Activated CD4-positive, alpha-beta T cell treated with anti-CD3 and anti-CD28 coated beads, Interleukin-2, amount 10 ng/mL, durations not matched to agents 24 days and 14 days (primary cell): ENCODE results near the gene SLC25A30. TPM values are rescaled to one million over a fixed set of nuclear protein-coding genes. Genes with fewer than 3 reads are reported as not detected.
"Not testable (repeated sequence)": the region's sequence is repeated elsewhere in the genome, so short reads cannot be mapped to it uniquely, and the experiment has no call there.

ENCODE experiments used
- DNase-seq: peaks from one replicate; pipeline ENCODE4 v3.0.0; 2022
- H3K27ac Mint-ChIP-seq: one replicate; pipeline ENCODE4 v1.8.0; 2022; ENCODE audit warnings: mild to moderate bottlenecking, mixed read lengths
- H3K27me3 Mint-ChIP-seq: one replicate; pipeline ENCODE4 v1.8.0; 2022; ENCODE audit warnings: mixed read lengths
- H3K36me3 Mint-ChIP-seq: one replicate; pipeline ENCODE4 v1.8.0; 2022; ENCODE audit warnings: low read depth, mild to moderate bottlenecking, mixed read lengths
- H3K4me1 Mint-ChIP-seq: one replicate; pipeline ENCODE4 v1.8.0; 2021; ENCODE audit warnings: mixed read lengths
- H3K4me3 Mint-ChIP-seq: one replicate; pipeline ENCODE4 v1.8.0; 2022; ENCODE audit warnings: mild to moderate bottlenecking, moderate library complexity, mixed read lengths
- H3K9me3 Mint-ChIP-seq: one replicate; pipeline ENCODE4 v1.8.0; 2021; ENCODE audit warnings: mixed read lengths
- intact Hi-C: fragments of 100-400 bp; cut with micrococcal nuclease; formaldehyde crosslinking; loops from one replicate; pipeline ENCODE4 v1.15.1; 2023
- total RNA-seq: library from RNA; stranded (reverse); gene quantifications from 2 replicates; pipeline ENCODE4 v1.2.3, GENCODE V29; 2022

Gene SLC25A30
- total RNA-seq, 1 donor from 2014 or later = 12.9 TPM

- H3K4me1 Mint-ChIP-seq, H3K27ac Mint-ChIP-seq, H3K27me3 Mint-ChIP-seq, intact Hi-C loops, DNase-seq, H3K4me3 Mint-ChIP-seq, H3K9me3 Mint-ChIP-seq: not testable (repeated sequence)
- peaks cover 14% of the 10 kb centered on the region for H3K36me3 Mint-ChIP-seq
Observed at GRCh38 chr13:45377314-45377713, 40.9 kb downstream of the SLC25A30 start.

GRCh38 chr13:45376651-45377050 lies 41.5 kb downstream of the SLC25A30 start:
- H3K4me3 Mint-ChIP-seq, H3K27me3 Mint-ChIP-seq, DNase-seq, H3K9me3 Mint-ChIP-seq, intact Hi-C loops, H3K27ac Mint-ChIP-seq, H3K4me1 Mint-ChIP-seq: not testable (repeated sequence)
- peaks cover 14% of the 10 kb centered on the region for H3K36me3 Mint-ChIP-seq

- intact Hi-C loops = no loop called here
- H3K27ac Mint-ChIP-seq = no peak overlapping the region
- H3K27me3 Mint-ChIP-seq = no peaks in the 10 kb centered on the region
- DNase-seq = no peak
- H3K4me3 Mint-ChIP-seq = no peak overlapping the region
- peaks cover 16% of the 10 kb centered on the region for H3K36me3 Mint-ChIP-seq
- no peaks in the 10 kb centered on the region for H3K9me3 Mint-ChIP-seq
- peaks cover 12% of the 10 kb centered on the region for H3K4me1 Mint-ChIP-seq
Observed at GRCh38 chr13:45374917-45375316, 43.3 kb downstream of the SLC25A30 start.

GRCh38 chr13:45373162-45373547 lies 45.0 kb downstream of the SLC25A30 start:
- H3K4me1 Mint-ChIP-seq = peaks cover 25% of the 10 kb centered on the region
- no peak for DNase-seq
- H3K27ac Mint-ChIP-seq = no peak overlapping the region

GRCh38 chr13:45372189-45373161 lies 45.7 kb downstream of the SLC25A30 start:
- DNase-seq = no peak
- no peaks in the 10 kb centered on the region for H3K27me3 Mint-ChIP-seq

More at GRCh38 chr13:45373162-45373547, 45.0 kb downstream of the SLC25A30 start:
- H3K9me3 Mint-ChIP-seq = no peaks in the 10 kb centered on the region
- peaks cover 22% of the 10 kb centered on the region for H3K36me3 Mint-ChIP-seq
- intact Hi-C loops = no loop called here
- H3K27me3 Mint-ChIP-seq = no peaks in the 10 kb centered on the region
- H3K4me3 Mint-ChIP-seq = no peak overlapping the region

GRCh38 chr13:45370922-45371406 lies 47.2 kb downstream of the SLC25A30 start:
- no peak overlapping the region for H3K27ac Mint-ChIP-seq
- peaks cover 39% of the 10 kb centered on the region for H3K4me1 Mint-ChIP-seq
- no peak overlapping the region for H3K4me3 Mint-ChIP-seq
- peak; percentile 86 for DNase-seq
- intact Hi-C loops = loop anchor here (1.0 kb wide), 1 partner anchor 47 kb away; the partner anchor contains the start of gene SLC25A30
- H3K9me3 Mint-ChIP-seq = peaks cover 4% of the 10 kb centered on the region
- H3K36me3 Mint-ChIP-seq = peaks cover 26% of the 10 kb centered on the region
- no peaks in the 10 kb centered on the region for H3K27me3 Mint-ChIP-seq

More at GRCh38 chr13:45372189-45373161, 45.7 kb downstream of the SLC25A30 start:
- Mint-ChIP-seq H3K36me3 (peaks cover 22% of the 10 kb centered on the region), H3K4me1 (peaks cover 32% of the 10 kb centered on the region), H3K27ac (peak overlapping the region; percentile 22), H3K9me3 (no peaks in the 10 kb centered on the region), H3K4me3 (no peak overlapping the region)
- intact Hi-C loops = no loop called here

- Mint-ChIP-seq H3K27me3 (no peaks in the 10 kb centered on the region), H3K4me1 (peaks cover 47% of the 10 kb centered on the region), H3K36me3 (peaks cover 33% of the 10 kb centered on the region), H3K9me3 (peaks cover 4% of the 10 kb centered on the region), H3K27ac (peak overlapping the region; percentile 17), H3K4me3 (no peak overlapping the region)
- intact Hi-C loops = loop anchor here (5.0 kb wide), 1 partner anchor 37 kb away; no protein-coding TSS in a partner anchor
- DNase-seq = no peak
Observed at GRCh38 chr13:45369116-45369515, 49.1 kb downstream of the SLC25A30 start.

GRCh38 chr13:45368571-45368970 lies 49.6 kb downstream of the SLC25A30 start:
- peak overlapping the region; percentile 95 for H3K27ac Mint-ChIP-seq
- no peak for DNase-seq
- no peaks in the 10 kb centered on the region for H3K27me3 Mint-ChIP-seq
- H3K9me3 Mint-ChIP-seq = peaks cover 10% of the 10 kb centered on the region
- peaks cover 37% of the 10 kb centered on the region for H3K36me3 Mint-ChIP-seq
- H3K4me1 Mint-ChIP-seq = peaks cover 52% of the 10 kb centered on the region
- peak overlapping the region; percentile 59 for H3K4me3 Mint-ChIP-seq
- intact Hi-C loops = loop anchor here (5.0 kb wide), 1 partner anchor 36 kb away; no protein-coding TSS in a partner anchor

GRCh38 chr13:45368005-45368404 lies 50.2 kb downstream of the SLC25A30 start:
- H3K4me3 Mint-ChIP-seq = peak overlapping the region; percentile 76
- H3K27me3 Mint-ChIP-seq = no peaks in the 10 kb centered on the region
- peak overlapping the region; percentile 95 for H3K27ac Mint-ChIP-seq

GRCh38 chr13:45367358-45367757 lies 50.8 kb downstream of the SLC25A30 start:
- intact Hi-C loops = loop anchor here (1.0 to 5.0 kb wide), 5 partner anchors 26 to 97 kb away; partner anchors contain the start of genes COG3 and TPT1
- Mint-ChIP-seq H3K36me3 (peaks cover 37% of the 10 kb centered on the region), H3K4me3 (peak overlapping the region; percentile 76), H3K4me1 (peaks cover 54% of the 10 kb centered on the region), H3K27me3 (no peaks in the 10 kb centered on the region), H3K9me3 (peaks cover 16% of the 10 kb centered on the region), H3K27ac (peak overlapping the region; percentile 95)
- peak; percentile 95 for DNase-seq

More at GRCh38 chr13:45368005-45368404, 50.2 kb downstream of the SLC25A30 start:
- peaks cover 12% of the 10 kb centered on the region for H3K9me3 Mint-ChIP-seq
- H3K36me3 Mint-ChIP-seq = peaks cover 36% of the 10 kb centered on the region
- peaks cover 54% of the 10 kb centered on the region for H3K4me1 Mint-ChIP-seq
- intact Hi-C loops = loop anchor here (5.0 kb wide), 1 partner anchor 36 kb away; no protein-coding TSS in a partner anchor
- DNase-seq = no peak

- intact Hi-C loops = loop anchor here (5.0 kb wide), 1 partner anchor 33 kb away; no protein-coding TSS in a partner anchor
- Mint-ChIP-seq H3K36me3 (peaks cover 47% of the 10 kb centered on the region), H3K27ac (no peak overlapping the region), H3K9me3 (peaks cover 22% of the 10 kb centered on the region), H3K4me3 (no peak overlapping the region), H3K4me1 (peaks cover 56% of the 10 kb centered on the region), H3K27me3 (no peaks in the 10 kb centered on the region)
- DNase-seq = no peak
Observed at GRCh38 chr13:45365558-45365885, 52.7 kb downstream of the SLC25A30 start.

- intact Hi-C loops = loop anchor here (5.0 kb wide), 1 partner anchor 33 kb away; no protein-coding TSS in a partner anchor
Observed at GRCh38 chr13:45364876-45365557, 53.2 kb downstream of the SLC25A30 start.

GRCh38 chr13:45362939-45363338 lies 55.2 kb downstream of the SLC25A30 start:
- Mint-ChIP-seq H3K4me1 (peaks cover 45% of the 10 kb centered on the region), H3K36me3 (peaks cover 53% of the 10 kb centered on the region), H3K27ac (peak overlapping the region; percentile 41), H3K9me3 (peaks cover 22% of the 10 kb centered on the region), H3K27me3 (no peaks in the 10 kb centered on the region), H3K4me3 (no peak overlapping the region)
- DNase-seq = no peak
- intact Hi-C loops = no loop called here

More at GRCh38 chr13:45364876-45365557, 53.2 kb downstream of the SLC25A30 start:
- H3K27me3 Mint-ChIP-seq = no peaks in the 10 kb centered on the region
- H3K36me3 Mint-ChIP-seq = peaks cover 50% of the 10 kb centered on the region
- no peak overlapping the region for H3K4me3 Mint-ChIP-seq
- peaks cover 22% of the 10 kb centered on the region for H3K9me3 Mint-ChIP-seq
- no peak for DNase-seq
- H3K27ac Mint-ChIP-seq = peak overlapping the region; percentile 10
- peaks cover 56% of the 10 kb centered on the region for H3K4me1 Mint-ChIP-seq
